HuH-7.5 (cell line): ENCODE measurements around the gene GRIK4.

Experiments used
- DNase-seq: peaks from one replicate; pipeline ENCODE4 v3.0.0; 2011; ENCODE audit warnings: low spot score

GRIK4 gene

DNA sequence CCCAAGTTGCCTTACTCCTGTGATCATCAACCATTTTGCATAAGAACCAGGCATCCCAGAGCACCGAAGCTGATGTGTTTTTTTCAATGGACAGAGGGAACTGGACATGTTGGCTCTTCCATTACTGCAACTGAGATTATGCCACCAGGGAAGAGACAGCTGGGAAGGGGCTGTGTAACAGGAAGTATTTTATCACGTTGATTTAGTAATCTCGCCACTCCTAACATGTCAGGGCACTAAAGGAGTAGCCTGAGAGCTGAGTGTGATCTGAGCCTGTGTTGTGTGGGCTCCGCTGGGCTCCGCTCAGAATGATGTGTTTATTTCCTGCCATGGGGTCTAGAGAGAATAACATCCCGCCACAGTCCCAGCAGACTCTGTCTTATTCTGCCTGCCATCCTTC is 165.4 kb downstream of the GRIK4 start:
- no peak for DNase-seq

DNA sequence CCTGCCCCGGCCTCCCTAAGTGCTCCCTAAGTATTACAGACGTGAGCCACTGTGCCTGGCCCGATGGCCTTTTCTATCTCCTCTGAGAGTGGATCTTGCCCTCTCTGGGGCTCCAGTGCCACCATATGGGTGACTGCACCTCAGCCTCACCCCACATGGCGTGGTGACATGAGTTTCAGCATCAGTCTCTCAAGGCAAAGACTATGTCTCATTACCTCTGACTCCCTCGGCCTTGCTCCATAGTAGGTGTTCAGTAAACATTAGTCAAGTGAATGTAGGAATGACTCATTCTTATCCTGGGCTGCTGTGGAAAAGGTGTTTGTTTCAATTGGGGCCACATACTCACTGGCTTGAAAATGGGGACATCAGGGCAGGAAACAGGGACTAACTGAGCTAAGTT is 168.8 kb downstream of the GRIK4 start:
- DNase-seq: no peak

DNA sequence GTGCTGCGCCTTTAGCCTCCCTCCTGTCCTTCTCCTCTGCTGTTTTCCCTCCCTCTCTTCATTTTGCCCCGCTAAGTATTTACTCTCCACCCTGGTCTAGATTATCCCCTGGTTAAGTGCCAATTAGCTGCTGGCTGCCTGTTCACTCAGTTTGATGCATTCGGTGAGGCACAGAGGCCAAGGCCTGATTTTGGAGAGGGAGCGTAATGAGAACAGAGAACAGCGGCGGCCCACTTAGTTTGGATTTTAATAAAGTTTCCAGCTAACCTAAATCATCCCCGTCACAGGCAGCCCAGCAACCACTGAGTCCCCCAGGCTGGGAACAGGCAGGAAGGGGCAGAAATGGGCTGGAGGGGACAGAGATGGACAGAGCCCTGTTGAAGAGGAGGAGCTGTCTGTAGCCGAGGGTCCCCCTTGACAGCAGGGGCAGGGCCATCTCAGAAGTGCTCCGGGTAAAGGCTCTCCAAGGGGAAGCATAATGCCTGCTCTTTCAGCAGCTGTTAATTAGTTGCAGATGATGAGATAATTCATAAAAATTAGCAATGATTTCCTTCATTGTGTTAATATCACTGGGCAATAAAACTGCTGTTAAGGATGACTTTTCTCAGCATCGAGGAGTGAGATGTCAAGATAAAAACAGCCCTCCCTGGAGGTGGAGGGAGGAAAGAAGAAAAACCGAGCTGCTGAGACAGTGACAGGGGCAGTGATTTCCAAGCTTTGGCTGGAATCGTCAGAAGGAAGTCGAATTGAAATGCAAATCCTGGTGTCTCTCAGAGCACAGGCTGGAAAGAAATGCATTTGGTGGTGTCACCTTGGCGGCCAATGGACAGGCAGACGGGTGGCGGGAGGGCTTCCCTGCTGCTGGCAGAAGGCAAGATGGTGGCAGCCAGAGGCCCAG is 170.1 kb downstream of the GRIK4 start:
- DNase-seq: no peak

- no peak for DNase-seq
Observed at GRCh38 chr11:120682332-120682649, 170.7 kb downstream of the GRIK4 start.

GRCh38 chr11:120682866-120683265 is 171.3 kb downstream of the GRIK4 start:
- DNase-seq: no peak

GRCh38 chr11:120686516-120686915 is 175.0 kb downstream of the GRIK4 start:
- no peak for DNase-seq

DNA sequence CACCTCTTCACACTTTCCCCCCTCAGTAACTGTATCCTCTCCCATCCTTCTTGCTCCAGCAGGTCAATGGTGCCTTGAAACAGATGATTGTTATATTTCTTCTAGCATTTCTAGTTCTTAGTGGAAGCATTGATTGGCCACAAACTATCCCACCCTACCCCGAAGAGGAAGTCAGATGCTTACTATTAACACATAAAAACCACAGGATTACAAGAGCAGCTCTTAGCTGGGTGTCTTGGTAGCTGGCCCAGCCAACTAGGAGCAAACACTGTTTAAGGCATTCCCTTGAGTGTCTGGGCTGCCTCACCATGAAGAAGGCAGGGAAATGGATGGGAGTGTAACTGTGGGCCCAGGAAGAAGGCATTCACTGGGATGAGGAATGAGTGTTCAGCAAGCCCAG is 176.6 kb downstream of the GRIK4 start:
- DNase-seq: no peak

DNA sequence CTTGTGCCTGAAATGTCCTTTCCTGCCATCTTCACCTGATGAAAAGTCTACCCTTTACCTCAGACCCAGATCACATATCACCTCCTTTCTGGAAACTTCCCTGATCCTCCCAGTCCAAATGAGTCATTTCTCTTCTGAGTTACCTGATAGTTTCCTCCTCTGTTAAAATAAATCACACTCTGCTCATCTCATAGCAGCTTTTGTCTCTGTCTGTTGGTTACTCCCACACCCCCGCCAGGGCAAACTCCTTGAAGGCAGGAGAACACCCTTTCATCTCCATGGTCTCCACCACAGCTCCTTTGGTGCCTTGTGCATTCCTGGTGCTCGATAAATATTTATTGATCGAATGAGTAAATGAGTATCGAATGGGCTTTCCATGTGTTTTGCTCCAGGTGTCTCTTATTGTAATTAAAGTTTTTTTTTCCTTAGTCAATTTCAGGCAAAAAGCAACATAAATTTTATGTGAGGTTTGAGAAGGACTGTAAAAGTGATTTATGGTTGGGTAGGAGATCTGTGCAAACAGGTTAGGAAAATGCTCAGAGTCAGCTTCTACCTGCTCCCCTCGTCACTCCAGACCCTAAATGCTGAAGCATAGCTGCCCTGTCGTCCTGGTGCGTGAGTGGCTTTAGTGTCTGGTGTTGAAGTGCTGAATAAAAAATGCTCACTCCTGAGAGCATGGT is 178.2 kb downstream of the GRIK4 start:
- DNase-seq: no peak

DNA sequence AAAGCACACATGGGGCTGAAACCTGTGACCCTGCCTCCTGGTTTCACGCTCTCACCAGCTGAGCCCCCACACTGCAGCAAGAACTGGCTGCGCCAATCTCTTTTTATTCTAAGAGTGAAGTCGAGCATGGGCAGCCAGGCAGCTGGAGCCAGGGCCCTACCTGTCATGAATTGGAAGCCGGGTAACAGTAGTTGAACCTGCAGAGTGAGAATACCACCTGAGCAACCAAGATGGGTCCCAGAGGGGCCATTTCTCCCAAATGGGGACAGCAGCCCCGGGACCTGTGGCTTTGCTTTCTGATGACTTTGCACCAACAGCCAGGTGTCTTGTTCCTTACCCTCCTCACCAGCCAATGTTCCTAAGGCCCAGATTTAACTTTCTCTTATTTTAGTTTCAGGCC is 178.9 kb downstream of the GRIK4 start:
- DNase-seq: no peak

DNA sequence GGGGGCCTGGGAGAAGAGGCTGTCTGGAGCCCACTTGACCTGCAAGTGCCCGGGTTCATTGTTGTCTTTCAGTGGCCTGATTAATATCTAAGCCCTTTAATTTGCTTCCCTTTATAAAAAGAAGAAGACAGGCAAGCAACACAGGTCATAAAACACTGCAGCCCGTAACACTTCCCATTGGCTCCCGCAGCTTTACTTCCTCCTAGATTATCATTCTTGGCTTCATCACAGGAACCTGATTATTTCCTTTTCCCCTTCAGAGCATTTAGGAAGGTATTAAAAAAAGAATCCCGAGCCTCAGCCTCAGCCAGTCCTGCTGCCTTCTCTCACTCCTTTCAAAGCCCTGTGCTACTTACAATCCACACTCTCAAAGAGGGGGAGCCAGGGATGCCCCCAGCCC is 183.2 kb downstream of the GRIK4 start:
- DNase-seq: no peak

DNA sequence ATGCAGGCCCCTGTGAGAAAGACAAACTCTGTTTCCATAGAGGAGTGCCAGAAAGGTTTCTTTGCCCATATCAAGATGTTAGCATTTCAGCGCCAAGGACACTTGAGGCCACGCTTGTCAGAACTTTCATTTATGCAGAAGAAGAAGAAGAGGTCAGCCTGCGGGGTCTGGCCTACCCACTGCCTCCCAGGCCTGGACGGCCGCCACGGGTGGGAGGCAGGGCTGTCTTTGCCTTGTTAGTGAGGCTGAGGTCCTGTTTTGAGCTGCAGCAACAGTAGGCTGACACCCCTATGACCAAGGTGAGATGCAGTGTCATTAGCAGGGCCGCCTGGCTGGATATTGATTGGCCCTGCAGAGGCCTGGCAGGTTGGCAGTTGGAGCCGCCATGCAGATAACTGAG is 183.9 kb downstream of the GRIK4 start:
- DNase-seq: no peak

GRCh38 chr11:120695939-120696338 is 184.4 kb downstream of the GRIK4 start:
- DNase-seq: no peak

DNA sequence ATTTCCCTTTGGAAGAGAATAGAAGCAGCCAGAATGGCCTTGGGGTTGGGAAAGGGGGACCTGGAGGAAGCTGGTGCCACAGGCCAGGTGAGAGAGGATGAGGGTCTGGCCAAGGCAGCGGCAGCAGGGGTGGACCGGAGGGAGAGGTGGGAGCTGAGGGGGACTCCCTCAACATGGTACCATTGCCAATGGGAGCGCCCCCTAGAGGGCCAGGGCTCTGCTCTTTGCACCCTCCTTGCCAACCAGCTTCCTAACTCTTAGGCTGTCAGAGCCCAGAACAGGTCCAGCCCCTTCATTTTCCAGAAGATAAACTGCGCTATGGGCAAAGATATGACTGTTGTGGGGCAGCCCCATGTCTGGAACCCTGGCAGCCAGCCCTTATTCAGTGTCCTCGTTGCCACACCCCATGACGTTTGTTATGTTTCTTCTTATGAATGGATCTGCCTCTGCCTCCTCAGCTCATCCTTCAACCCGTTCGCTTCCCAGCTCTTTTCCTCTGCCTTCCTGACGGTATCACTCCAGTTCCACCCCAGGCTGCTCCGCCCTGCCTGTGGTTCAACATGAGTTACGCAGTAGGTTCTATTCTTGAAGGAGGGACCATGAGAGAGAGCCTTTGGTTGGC is 185.2 kb downstream of the GRIK4 start:
- no peak for DNase-seq

DNA sequence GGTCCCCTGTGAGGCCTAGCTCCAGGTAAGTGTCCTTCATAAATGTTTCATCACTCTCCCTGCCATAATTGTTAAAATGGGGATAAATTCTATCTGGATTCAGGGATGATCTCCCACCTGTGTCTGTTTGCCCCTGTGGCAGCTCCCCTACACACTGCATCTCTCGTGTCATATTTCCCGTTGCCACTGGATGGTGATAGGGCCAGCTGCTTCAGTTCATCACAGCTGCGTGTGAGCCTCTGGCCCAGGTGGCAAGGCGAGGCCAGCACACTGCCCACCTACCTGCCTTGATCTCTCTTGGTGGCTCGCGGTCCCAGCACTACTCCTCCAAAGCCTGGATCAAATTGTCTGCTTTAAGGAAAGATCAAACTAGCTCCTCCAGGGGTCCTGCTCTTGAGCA is 187.4 kb downstream of the GRIK4 start:
- DNase-seq: no peak

DNA sequence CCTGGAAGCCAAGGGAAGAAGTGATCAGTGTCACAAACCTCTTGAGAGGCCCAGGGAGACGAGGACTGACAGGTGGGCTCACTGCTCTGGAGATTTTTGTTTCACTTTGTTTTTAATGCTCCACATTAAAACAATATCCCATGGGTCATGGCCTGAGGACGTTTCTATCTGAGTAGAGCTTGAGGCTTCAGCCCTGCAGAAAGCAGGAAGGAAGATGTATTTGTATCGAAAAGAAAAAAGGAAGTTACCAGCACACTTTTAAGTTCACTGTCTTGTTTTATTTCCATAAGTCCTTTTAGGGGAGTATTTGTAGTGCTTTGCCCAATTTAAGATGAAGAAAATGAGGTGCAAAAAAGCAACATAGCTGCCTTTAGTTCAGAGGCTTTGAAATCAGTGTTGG is 191.1 kb downstream of the GRIK4 start:
- no peak for DNase-seq

DNA sequence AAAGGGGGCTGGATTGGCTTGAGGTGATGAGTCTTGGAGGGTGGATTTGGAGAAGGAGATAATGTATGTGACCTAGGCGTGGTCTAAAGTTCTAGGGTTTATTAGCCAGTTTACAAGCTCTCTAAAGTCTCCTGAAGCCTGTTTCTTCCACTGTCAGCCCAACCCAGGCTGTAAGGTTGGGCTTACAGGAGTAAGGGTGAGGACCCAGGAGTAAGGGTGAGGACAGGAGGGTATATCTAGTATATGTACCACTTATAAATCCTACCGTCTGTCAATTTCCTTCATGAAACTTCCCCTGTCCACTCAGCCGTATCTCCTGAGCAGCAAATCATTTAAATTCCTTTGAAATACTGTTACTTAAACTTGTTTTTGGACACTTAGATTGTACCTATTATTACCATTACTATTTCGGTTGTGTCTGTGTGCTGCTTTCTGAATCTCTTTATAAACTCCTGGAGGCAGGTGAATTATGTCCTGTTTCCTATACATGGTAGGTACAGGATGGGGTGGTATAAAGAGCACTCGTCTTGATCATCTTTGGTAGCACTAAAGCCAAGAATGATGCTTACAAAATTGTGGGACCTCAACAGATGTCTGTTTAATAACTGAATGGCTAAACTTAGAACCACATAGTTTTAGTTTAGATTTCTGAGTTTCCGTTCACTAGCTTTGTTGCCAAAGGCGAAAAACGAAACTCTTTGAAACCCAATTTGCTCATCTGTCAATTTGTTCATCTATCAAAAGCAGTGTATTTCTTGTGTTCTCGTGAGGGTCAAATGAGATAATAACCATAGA is 192.0 kb downstream of the GRIK4 start:
- DNase-seq: no peak

DNA sequence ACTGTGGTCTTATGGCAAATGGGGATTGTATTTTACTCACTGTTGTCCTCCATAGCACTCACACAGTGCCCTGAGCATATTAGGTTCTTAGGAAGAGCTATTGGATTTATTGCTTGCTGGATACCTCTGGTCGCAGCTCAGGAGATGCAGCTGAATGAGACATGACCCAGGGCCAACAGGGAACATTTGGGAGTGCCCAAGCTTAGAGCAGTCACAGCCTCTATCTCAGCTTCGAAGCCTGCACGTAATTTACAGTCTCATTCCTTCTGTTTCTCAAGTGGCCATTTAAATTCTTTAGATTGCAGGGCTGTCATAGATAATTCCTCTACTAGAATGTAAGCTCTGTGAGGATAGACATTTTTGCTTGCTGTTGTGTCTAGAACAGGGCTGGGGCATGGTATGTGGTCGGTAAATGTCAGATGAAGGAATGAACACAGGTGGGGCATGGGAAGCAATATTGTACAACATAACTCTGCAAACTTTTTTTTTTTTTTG is 192.8 kb downstream of the GRIK4 start:
- no peak for DNase-seq

DNA sequence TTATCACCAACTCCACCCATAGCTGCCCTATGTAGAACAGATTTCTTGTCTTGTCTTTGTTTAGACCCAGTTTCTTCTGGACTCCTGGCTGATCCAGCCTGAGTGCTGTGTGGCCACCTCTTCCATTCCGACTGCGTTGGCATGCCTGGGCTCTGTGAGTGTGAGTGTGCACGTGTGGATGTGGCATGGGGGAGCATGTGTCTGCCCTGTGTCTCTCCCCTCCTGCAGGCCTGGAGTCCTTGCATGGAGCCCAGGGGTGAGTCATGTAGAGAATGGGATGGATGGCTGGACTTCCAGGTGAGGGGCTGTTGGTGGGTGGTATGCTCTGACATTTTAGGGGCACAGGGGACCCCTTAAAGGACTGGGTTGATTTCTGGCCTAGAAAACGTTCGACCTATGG is 194.7 kb downstream of the GRIK4 start:
- no peak for DNase-seq

GRCh38 chr11:120707098-120707497 is 195.6 kb downstream of the GRIK4 start:
- no peak for DNase-seq

- no peak for DNase-seq
Observed at GRCh38 chr11:120707663-120708062, 196.1 kb downstream of the GRIK4 start.

DNA sequence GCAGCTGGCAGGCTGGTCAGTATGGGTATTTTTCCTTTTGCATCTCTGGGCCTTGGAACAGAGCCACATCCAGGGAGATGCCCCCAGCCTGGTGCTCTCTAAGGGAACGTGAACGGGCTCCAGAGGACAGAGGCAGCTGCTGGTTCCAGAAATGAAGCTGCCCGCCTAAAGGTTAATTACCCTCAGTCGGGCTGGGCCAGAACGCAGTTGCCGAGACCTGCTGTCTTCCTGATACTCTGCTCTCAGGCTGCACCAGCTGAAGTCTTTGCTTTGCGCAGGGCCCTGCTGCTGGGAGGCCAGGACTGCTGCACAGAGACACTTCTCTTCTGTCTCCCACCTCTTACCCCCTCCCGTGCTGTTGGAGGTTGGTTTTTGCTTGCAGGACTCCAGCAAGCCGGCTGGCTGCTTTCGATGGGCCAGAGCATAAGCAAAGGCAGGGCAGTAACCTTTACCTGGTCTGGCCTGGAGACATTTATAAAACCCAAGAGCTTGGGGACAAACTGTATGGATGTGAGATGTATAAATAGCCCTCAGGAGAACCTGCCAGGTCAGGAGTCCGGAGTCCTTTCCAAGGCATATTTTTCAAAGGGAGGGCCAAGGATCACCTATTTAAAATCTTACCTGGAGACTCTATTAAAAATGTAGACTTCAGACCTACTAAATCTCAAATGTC is 197.1 kb downstream of the GRIK4 start:
- DNase-seq: no peak

- DNase-seq: no peak
Observed at GRCh38 chr11:120709808-120710207, 198.3 kb downstream of the GRIK4 start.
